ENCODE measurements around the gene DGKB.

DNA sequence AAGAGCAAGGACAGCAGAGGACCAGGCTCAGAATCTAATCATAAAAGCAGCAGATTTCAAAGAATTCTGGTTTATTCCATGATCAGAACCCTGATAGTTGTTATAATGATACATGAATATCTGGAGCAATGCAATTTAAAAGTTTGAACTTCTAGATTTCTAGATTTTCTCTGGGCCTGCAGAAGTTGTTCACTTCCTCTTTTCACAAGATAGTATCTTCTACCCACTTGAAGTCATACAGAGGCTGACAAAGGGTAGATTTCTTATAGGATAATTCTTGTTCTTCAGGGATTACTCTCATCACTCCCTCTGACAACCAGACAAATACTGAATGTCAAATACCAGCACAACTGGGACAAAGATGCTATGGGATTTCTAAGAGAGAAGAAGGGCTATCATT, 593.1 kb downstream of the DGKB start:
- TF ChIP-seq SMC3 (IDR thresholded peaks at IDR 0.05) (no peak), POLR2A (IDR thresholded peaks at IDR 0.05; ENCODE audit: low read length) (no peak), MAZ (IDR thresholded peaks at IDR 0.05; ENCODE audit: borderline replicate concordance, low read depth, low read length) (no peak), CEBPB (IDR thresholded peaks at IDR 0.05) (no peak), PHF8 (IDR thresholded peaks at IDR 0.05; ENCODE audit: borderline replicate concordance, low read depth) (no peak), MAFK (IDR thresholded peaks at IDR 0.05; ENCODE audit: partially characterized antibody) (no peak), RNF2 (IDR thresholded peaks at IDR 0.05; ENCODE audit: borderline replicate concordance, low read depth) (no peak)
- TF ChIP-seq, protein P1, sequence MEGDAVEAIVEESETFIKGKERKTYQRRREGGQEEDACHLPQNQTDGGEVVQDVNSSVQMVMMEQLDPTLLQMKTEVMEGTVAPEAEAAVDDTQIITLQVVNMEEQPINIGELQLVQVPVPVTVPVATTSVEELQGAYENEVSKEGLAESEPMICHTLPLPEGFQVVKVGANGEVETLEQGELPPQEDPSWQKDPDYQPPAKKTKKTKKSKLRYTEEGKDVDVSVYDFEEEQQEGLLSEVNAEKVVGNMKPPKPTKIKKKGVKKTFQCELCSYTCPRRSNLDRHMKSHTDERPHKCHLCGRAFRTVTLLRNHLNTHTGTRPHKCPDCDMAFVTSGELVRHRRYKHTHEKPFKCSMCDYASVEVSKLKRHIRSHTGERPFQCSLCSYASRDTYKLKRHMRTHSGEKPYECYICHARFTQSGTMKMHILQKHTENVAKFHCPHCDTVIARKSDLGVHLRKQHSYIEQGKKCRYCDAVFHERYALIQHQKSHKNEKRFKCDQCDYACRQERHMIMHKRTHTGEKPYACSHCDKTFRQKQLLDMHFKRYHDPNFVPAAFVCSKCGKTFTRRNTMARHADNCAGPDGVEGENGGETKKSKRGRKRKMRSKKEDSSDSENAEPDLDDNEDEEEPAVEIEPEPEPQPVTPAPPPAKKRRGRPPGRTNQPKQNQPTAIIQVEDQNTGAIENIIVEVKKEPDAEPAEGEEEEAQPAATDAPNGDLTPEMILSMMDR (IDR thresholded peaks at IDR 0.05), result no peak
- TF ChIP-seq, protein P2, sequence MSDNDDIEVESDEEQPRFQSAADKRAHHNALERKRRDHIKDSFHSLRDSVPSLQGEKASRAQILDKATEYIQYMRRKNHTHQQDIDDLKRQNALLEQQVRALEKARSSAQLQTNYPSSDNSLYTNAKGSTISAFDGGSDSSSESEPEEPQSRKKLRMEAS (IDR thresholded peaks at IDR 0.05), result no peak

Data from A549 (cell line).